GM12878 (cell line): ENCODE results near the gene OLR1. TPM values are rescaled to one million over a fixed set of nuclear protein-coding genes. Genes with fewer than 3 reads are reported as not detected.

ENCODE experiments used
- ATAC-seq: fragments of 200-7000 bp; cut with Tn5 transposase; 3 replicates; pipeline ENCODE4 v1.9.1; 2020; ENCODE audit warnings: mild to moderate bottlenecking, moderate library complexity
- BruUV-seq: library from RNA; stranded (reverse); fragments of 400-500 nt; replicated peaks from 2 replicates; lab custom pipeline; 2021; lab: Mats Ljungman, UMichigan
- CTCF ChIA-PET: fragments of 300-600 bp; sonication (Branson Sonifier 250); formaldehyde crosslinking; extraction: SDS; loops from one replicate; lab custom pipeline; 2021; ENCODE audit warnings: inconsistent platforms; lab: Yijun Ruan, JAX
- POLR2A ChIA-PET: fragments of 350-600 bp; formaldehyde crosslinking; extraction: SDS; loops from one replicate; lab custom pipeline; 2021; ENCODE audit warnings: inconsistent platforms; lab: Charles Lee
- RAD21 ChIA-PET: fragments of 300-600 bp; sonication (Branson Sonifier 250); formaldehyde crosslinking; loops from one replicate; lab custom pipeline; 2023; ENCODE audit warnings: antibody characterized with exemption; ENCODE audit not compliant: unreplicated experiment; lab: Charles Lee
- SMC1A ChIA-PET: fragments of 300-600 bp; sonication (Branson Sonifier 250); formaldehyde crosslinking; loops from one replicate; lab custom pipeline; 2023; ENCODE audit not compliant: unreplicated experiment, uncharacterized antibody; lab: Charles Lee
- DNase-seq: peaks from one replicate; pipeline ENCODE4 v3.0.0-alpha.2; 2011; ENCODE audit warnings: low read depth, low spot score
- FAIRE-seq: peaks from 3 replicates; lab custom pipeline; 2011; peaks lifted over from hg19 to GRCh38; lab: Jason Lieb, UNC
- H2AFZ ChIP-seq: 2 replicates; pipeline ENCODE4 v1.6.0; 2011; ENCODE audit warnings: low read depth, low read length, control low read depth; ENCODE audit not compliant: control insufficient read depth
- H3K27ac ChIP-seq: 2 replicates; pipeline ENCODE4 v1.5.1; 2011; ENCODE audit warnings: control low read depth; ENCODE audit not compliant: control insufficient read depth, insufficient read depth
- H3K27me3 ChIP-seq, 2 experiments: replicated peaks in 1 of 2; 2 replicates each; pipeline versions ENCODE4 v1.6.0 to v1.6.1; 2011; ENCODE audit warnings: low read length in 1 of 2; ENCODE audit not compliant: control insufficient read depth in 2 of 2, insufficient read depth in 2 of 2
- H3K36me3 ChIP-seq, 2 experiments: 2 replicates each; pipeline ENCODE4 v1.5.1; 2011; ENCODE audit warnings: low read length in 1 of 2; ENCODE audit not compliant: control insufficient read depth in 2 of 2, insufficient read depth in 2 of 2
- H3K4me1 ChIP-seq: 2 replicates; pipeline ENCODE4 v1.6.1; 2011; ENCODE audit warnings: mild to moderate bottlenecking, low read length, moderate library complexity, mixed read lengths; ENCODE audit not compliant: control insufficient read depth, insufficient read depth
- H3K4me2 ChIP-seq: 2 replicates; pipeline ENCODE4 v1.6.0; 2011; ENCODE audit warnings: control low read depth; ENCODE audit not compliant: control insufficient read depth, insufficient read depth
- H3K4me3 ChIP-seq: fragments of 200-600 bp; sonication (generic); 2 replicates; pipeline ENCODE4 v1.5.1; 2016
- H3K79me2 ChIP-seq: 2 replicates; pipeline ENCODE4 v1.6.0; 2011; ENCODE audit warnings: low read length; ENCODE audit not compliant: control insufficient read depth, insufficient read depth
- H3K9ac ChIP-seq: 2 replicates; pipeline ENCODE4 v1.8.0; 2011; ENCODE audit warnings: low read length, control low read depth, mixed read lengths; ENCODE audit not compliant: control insufficient read depth, insufficient read depth
- H3K9me3 ChIP-seq: replicated peaks from 3 replicates; pipeline ENCODE4 v1.5.1; 2011; ENCODE audit warnings: mild to moderate bottlenecking, low read length; ENCODE audit not compliant: control insufficient read depth, insufficient read depth
- H4K20me1 ChIP-seq: 2 replicates; pipeline ENCODE4 v1.6.0; 2011; ENCODE audit not compliant: control insufficient read depth, insufficient read depth
- CBFB ChIP-seq: IDR thresholded peaks from 2 replicates; pipeline ENCODE4 v1.6.1; 2016; ENCODE audit warnings: antibody characterized with exemption, low read depth
- CHD1 ChIP-seq: IDR thresholded peaks from 2 replicates; pipeline ENCODE4 v1.6.1; 2012; ENCODE audit warnings: low read depth, low read length, improper control_type of control experiment
- CREM ChIP-seq: IDR thresholded peaks from 2 replicates; pipeline ENCODE4 v1.6.1; 2014; ENCODE audit warnings: antibody characterized with exemption, low read depth
- EGR1 ChIP-seq, 2 experiments: IDR thresholded peaks; 1 replicate in 1 of 2; 2 replicates in 1 of 2; pipeline ENCODE4 v1.6.1; 2011 to 2012; ENCODE audit warnings: low read depth in 2 of 2, low read length in 2 of 2, borderline replicate concordance in 1 of 2, mild to moderate bottlenecking in 1 of 2, moderate library complexity in 1 of 2
- MEF2A ChIP-seq: IDR thresholded peaks from 2 replicates; pipeline ENCODE4 v1.6.1; 2011; ENCODE audit warnings: low read depth, mild to moderate bottlenecking, low read length, moderate library complexity; ENCODE audit not compliant: insufficient read depth
- PAX5 ChIP-seq: IDR thresholded peaks from 2 replicates; pipeline ENCODE4 v1.6.1; 2011; ENCODE audit warnings: low read depth, low read length, borderline replicate concordance
- RUNX3 ChIP-seq: IDR thresholded peaks from 2 replicates; pipeline ENCODE4 v1.6.1; 2012; ENCODE audit warnings: low read length, inconsistent platforms
- TAF1 ChIP-seq: IDR thresholded peaks from 2 replicates; pipeline ENCODE4 v1.6.1; 2011; ENCODE audit warnings: mild to moderate bottlenecking, low read depth, low read length, borderline replicate concordance
- WGBS: methylation state at CpG from one replicate; pipeline ENCODE4 v1.1.6; 2016; ENCODE audit warnings: low lambda C conversion rate; ENCODE audit not compliant: insufficient replicate concordance, insufficient coverage; ENCODE audit errors: missing lambda C conversion rate; 5-methylcytosine and 5-hydroxymethylcytosine counted together
- in situ Hi-C: fragments of 300-500 bp; cut with MboI; formaldehyde crosslinking; loops from 9 replicates; pipeline ENCODE4 v1.14.3; 2018; ENCODE audit warnings: mixed read lengths
- intact Hi-C: fragments of 100-400 bp; cut with micrococcal nuclease; formaldehyde crosslinking; loops from one replicate; pipeline ENCODE4 v1.14.2; 2022; ENCODE audit not compliant: unreplicated experiment
- polyA plus RNA-seq, 11 experiments: library from polyadenylated mRNA; depleted of rRNA in 4 of 11; unstranded in 6 of 11; stranded (reverse) in 5 of 11; fragments of >200 nt; fragmentation: Nextera tagmentation in 4 of 11; fragmentation: Illumina TruSeq in 1 of 11; extraction: Ambion mirVana in 4 of 11; extraction: Trizol in 1 of 11; gene quantifications; 1 replicate in 1 of 11; 2 replicates in 10 of 11; pipeline versions ENCODE4 v1.2.1 to v1.2.3, GENCODE V29; 2011 to 2016; ENCODE audit warnings: inconsistent platforms in 2 of 11, missing spikeins in 2 of 11, low read depth in 1 of 11
- total RNA-seq, 4 experiments: library from RNA; depleted of rRNA in 3 of 4; stranded (reverse); fragments of >200 nt in 3 of 4; fragmentation: Illumina TruSeq in 1 of 4; extraction: Trizol in 1 of 4; gene quantifications; 2 replicates each; pipeline versions ENCODE4 v1.2.1 to v1.2.3, GENCODE V29; 2013 to 2021
- TF ChIP-seq, protein P1 (sequence below): IDR thresholded peaks from 2 replicates; pipeline ENCODE4 v1.6.1; 2012; ENCODE audit warnings: low read length, inconsistent platforms

The OLR1 gene
- total and polyA plus RNA-seq, 10 of the 15 experiments (the other 5 are each of a cell fraction or from before 2014, with no cell fraction given) = 0.08 TPM; not detected in 9

DNA sequence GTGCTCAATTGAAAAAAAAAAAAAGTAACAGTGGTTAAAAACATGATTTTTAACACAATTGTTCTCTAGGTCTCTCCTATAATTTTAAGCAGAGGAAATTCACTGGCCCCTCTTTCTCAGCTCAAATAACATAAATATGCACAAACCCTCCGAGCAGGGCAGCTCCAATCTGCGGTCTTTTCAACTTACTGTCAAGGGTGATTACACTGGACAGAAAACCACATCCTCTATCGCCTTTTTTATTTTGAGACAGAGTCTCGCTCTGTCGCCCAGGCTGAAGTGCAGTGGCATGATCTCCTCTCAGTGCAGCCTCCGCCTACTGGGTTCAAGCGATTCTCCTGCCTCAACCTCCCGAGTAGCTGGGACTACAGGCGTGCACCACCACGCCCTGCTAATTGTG is 24.3 kb upstream of the OLR1 start:
- POLR2A ChIA-PET = interaction anchor here (0.6 to 1.0 kb wide), 3 partner anchors 10 to 405 kb away, joined by 3 to 4 read pairs (median 3); no protein-coding TSS in a partner anchor

More for the DNA sequence above, 24.3 kb upstream of the OLR1 start:
- Histone ChIP-seq H3K27ac (no peak overlapping the region), H3K4me2 (peak overlapping the region; percentile 60), H3K9ac (no peak overlapping the region), H3K79me2 (no peaks in the 10 kb centered on the region), H3K4me1 (peaks cover 9% of the 10 kb centered on the region), H4K20me1 (no peaks in the 10 kb centered on the region), H2AFZ (no peak overlapping the region), H3K4me3 (no peak overlapping the region), H3K27me3 (no peaks in the 10 kb centered on the region; a peak in 1 of 4 replicates), H3K36me3 (no peaks in the 10 kb centered on the region), H3K9me3 (no peaks in the 10 kb centered on the region; the same call in 2 of the 3 replicates)
- ATAC-seq (peak; percentile 89), DNase-seq (peak; percentile 37), FAIRE-seq (peak; percentile 85)
- intact Hi-C loops (no loop called here), in situ Hi-C loops (no loop called here)
- RAD21 ChIA-PET = interaction anchor here (1.4 kb wide), 1 partner anchor 66 kb away, joined by 3 read pairs; the partner anchor contains the start of gene CLEC7A
- no TSS peak for BruUV-seq
- TF ChIP-seq CHD1 = no peak
- 0 out of 2 replicates have a peak, but pooled peaks have one; percentile 64 for TF ChIP-seq PAX5
- TF ChIP-seq CREM = 0 out of 2 replicates have a peak, but pooled peaks have one; percentile 29
- TF ChIP-seq RUNX3 = peak; percentile 90
- TF ChIP-seq CBFB = 0 out of 2 replicates have a peak, but pooled peaks have one; percentile 51
- TF ChIP-seq MEF2A = 0 out of 2 replicates have a peak, but pooled peaks have one; percentile 29
- TF ChIP-seq TAF1 = no peak
- TF ChIP-seq, protein P1, sequence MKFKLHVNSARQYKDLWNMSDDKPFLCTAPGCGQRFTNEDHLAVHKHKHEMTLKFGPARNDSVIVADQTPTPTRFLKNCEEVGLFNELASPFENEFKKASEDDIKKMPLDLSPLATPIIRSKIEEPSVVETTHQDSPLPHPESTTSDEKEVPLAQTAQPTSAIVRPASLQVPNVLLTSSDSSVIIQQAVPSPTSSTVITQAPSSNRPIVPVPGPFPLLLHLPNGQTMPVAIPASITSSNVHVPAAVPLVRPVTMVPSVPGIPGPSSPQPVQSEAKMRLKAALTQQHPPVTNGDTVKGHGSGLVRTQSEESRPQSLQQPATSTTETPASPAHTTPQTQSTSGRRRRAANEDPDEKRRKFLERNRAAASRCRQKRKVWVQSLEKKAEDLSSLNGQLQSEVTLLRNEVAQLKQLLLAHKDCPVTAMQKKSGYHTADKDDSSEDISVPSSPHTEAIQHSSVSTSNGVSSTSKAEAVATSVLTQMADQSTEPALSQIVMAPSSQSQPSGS = peak; percentile 37; the same call in 1 of the 2 replicates
- no peak for TF ChIP-seq EGR1 (IDR thresholded peaks at IDR 0.05; ENCODE audit: borderline replicate concordance in 1 of 2, low read depth in 2 of 2, low read length in 2 of 2)
- CTCF ChIA-PET = interaction anchor here (1.2 kb wide), 1 partner anchor 44 kb away, joined by 3 read pairs; no protein-coding TSS in a partner anchor
- SMC1A ChIA-PET = interaction anchor here (0.5 to 2.3 kb wide), 5 partner anchors 18 to 380 kb away, joined by 3 to 6 read pairs (median 3); no protein-coding TSS in a partner anchor
- WGBS = 1% methylated on average over 10 of the region's 10 CpGs
